GM19397 (cell line): ENCODE results near the gene ZNF626.
"Not testable (repeated sequence)": the region's sequence is repeated elsewhere in the genome, so short reads cannot be mapped to it uniquely, and the experiment has no call there.

Experiments used
- ATAC-seq: cut with Tn5 transposase; IDR thresholded peaks from one replicate; pipeline ENCODE4 v1.9.1; 2021; ENCODE audit warnings: mild to moderate bottlenecking, moderate library complexity; ENCODE audit not compliant: unreplicated experiment

ZNF626 gene

GRCh38 chr19:20661150-20661819 is at the start of gene ZNF626:
Gene ZNF626, minus strand, starts transcription at chr19:20661571. Its CDS starts 125 bp downstream, at chr19:20661446.
- peak; percentile 82 for ATAC-seq

- no peak for ATAC-seq
Observed at GRCh38 chr19:20669263-20669662, 7.9 kb upstream of the ZNF626 start.

- ATAC-seq = no peak
Observed at GRCh38 chr19:20667281-20667680, 5.9 kb upstream of the ZNF626 start.

GRCh38 chr19:20664901-20665781 is 3.8 kb upstream of the ZNF626 start:
- no peak for ATAC-seq

DNA sequence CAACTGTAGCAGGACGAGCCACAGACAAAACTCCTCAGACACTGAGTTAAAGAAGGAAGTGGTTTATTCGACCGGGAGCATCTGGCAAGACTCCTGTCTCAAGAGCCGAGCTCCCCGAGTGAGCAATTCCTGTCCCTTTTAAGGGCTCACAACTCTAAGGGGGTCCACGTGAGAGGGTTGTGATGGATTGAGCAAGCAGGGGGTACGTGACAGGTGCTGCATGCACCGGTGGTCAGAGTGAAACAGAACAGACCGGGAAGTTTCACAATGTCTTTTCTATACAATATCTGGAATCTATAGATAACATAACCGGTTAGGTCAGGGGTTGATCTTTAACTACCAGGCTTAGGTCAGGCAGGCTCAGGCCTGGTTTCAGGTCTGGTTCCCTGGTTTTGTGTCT is 3.1 kb upstream of the ZNF626 start:
- ATAC-seq = not testable (repeated sequence)

DNA sequence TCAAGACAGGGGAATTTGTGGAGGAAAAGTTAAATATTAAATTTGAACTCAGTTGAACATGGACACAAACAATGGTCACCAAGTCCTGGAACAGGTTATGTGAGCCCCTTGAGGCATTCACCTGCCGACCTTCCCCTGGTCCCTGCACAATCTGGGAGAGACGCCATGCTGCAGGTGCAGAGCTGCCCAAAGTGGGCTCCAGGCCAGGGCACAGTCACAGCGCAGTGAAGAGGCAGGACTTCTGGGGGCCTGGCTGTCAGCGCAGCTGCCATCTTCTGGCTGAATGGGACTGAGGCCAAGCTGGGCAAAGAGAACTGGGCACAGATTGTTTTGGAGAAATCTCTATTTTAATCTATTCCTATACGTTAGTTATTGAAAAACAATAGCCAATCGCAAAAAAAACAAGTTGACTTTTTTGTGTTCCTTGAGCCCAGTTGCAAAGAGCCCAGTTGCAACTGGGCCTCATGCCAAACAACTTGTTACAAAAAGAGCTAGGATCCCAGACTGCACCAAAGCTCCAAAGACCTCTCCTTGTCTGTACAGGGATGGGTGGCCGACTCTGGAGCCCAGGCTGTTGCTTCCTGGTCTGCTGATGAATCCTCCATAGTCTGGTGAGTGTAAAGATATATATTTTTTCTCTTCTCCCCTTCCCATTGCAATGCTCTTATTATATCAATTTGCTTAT is 1.2 kb upstream of the ZNF626 start:
- ATAC-seq = no peak

DNA sequence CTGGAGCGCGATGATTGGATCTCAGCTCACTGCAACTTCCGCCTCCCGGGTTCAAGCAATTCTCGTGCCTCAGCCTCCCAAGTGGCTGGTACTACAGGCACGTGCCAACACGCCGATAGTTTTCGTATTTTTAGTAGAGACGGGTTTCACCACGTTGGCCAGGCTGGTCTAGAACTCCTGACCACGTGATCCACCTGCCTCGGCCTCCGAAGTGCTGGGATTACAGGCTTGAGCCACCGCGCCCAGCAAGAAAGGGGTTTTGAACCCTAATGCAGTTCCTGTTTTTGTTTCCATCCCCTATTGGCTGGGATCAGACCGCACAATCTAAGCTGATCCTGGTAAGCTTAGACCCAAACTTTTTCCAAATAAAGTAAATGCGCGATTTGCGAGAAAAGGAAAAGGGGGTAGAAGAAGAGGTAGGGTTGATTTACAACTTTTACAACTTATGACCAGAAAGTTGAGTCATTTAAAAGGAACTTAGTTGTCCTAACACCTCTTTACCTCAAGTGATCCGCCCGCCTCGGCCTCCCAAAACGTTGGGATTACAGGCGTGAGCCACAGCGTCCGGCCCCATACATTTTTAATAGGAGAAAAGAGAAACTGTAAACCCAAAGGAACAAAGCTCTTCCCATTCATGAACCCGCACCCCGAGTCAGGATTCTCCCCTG is 764 bp downstream of the ZNF626 start:
- no peak for ATAC-seq

DNA sequence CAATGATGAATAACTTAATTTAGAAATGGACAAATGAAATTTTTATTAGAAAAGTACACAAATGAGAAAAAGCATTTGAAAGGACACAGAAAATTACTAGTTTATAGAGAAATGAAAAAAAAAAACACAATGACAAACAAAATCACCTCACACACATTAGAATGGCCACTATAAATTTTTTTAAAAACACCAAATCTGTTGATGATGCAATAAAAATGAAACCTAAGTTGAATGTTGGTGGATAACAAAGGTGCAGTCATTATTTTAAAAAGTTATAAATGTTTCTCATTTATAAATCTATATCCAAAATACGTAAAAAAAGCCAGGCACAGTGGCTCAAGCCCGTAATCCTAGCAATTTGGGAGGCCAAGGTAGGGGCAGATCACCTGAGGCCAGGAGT is 20.8 kb downstream of the ZNF626 start:
- no peak for ATAC-seq

- ATAC-seq = no peak
Observed at GRCh38 chr19:20640023-20640422, 21.3 kb downstream of the ZNF626 start.

- not testable (repeated sequence) for ATAC-seq
Observed at GRCh38 chr19:20624560-20624959, 36.8 kb downstream of the ZNF626 start.

DNA sequence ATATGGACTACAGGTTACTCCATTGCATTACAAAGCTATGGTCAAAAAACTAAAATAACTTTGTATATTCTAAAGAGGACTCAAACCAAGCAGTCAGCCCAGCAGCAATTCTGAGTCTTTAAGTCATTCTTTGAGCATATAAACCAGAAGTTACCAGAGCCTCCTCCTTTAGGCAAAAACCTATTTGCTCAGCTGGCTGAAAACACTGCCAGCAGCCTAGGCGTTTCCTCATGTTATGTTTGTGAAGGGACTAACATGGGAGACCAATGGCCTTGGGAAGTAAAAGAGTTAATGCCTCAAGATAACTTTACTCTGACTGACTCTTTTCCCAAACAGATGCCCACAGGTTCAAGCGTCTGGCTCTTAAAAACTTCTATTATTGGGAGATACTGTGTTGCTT is 45.3 kb downstream of the ZNF626 start:
- ATAC-seq = no peak

DNA sequence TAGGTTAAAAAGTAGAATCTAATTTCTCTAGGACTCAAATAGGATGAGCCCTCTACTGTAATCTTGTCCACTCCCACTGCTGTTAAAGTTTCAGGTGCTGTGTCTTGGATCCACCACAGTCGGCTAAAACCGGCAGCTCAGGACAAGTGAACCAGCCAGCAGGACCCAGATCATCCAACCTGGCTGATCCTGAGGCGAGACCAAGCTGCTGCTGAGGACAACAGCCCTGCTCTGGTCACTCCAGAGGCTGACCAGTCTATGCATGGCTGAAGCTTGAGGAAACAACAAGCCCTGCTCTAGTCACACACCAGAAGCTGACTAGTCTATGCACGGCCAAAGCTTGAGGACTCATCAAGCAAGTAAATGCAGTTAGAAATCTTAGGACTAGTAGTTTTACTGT is 46.4 kb downstream of the ZNF626 start:
- not testable (repeated sequence) for ATAC-seq

GRCh38 chr19:20612711-20613316 is 48.6 kb downstream of the ZNF626 start:
- no peak for ATAC-seq

DNA sequence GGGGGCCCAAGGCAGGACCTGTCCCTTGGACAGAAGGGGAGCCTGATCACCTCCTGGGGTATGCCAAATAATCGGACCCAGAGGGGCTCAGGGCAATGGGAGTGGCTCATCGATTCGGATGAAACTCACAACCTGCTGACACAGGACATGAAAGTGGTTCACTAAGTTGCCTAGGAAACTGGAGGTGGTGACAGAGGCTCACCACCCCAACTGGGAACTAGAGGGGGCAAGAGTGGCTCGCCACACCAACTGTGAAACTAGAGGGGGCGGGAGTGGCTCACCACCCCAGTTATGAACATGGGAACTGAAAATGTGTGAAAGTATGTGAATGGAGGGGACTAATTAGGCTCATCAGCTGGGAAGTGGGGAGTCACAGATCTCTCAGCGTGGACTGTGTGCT is 49.5 kb downstream of the ZNF626 start:
- no peak for ATAC-seq

GRCh38 chr19:20607943-20608342 is 53.4 kb downstream of the ZNF626 start:
- ATAC-seq = no peak
